GM10248 (cell line): Measurements from ENCODE around the gene USP30.
"Not testable (repeated sequence)": the region's sequence is repeated elsewhere in the genome, so short reads cannot be mapped to it uniquely, and the experiment has no call there.

Experiments
- CTCF ChIA-PET: fragments of 300-600 bp; sonication (Branson Sonifier 250); formaldehyde crosslinking; extraction: SDS; loops from one replicate; lab custom pipeline; 2021; ENCODE audit warnings: antibody characterized with exemption; lab: Yijun Ruan, JAX
- POLR2A ChIA-PET: fragments of 350-650 bp; sonication (Branson Sonifier 250); formaldehyde crosslinking; extraction: SDS; loops from one replicate; lab custom pipeline; 2020; ENCODE audit warnings: antibody characterized with exemption; lab: Yijun Ruan, JAX
- DNase-seq: peaks from one replicate; pipeline ENCODE4 v3.0.0; 2012; ENCODE audit errors: extremely low spot score
- TF ChIP-seq, protein P1 (sequence below): IDR thresholded peaks from 2 replicates; pipeline ENCODE4 v1.5.1; 2012; ENCODE audit warnings: mild to moderate bottlenecking, low read depth; ENCODE audit errors: extremely low read depth, missing control alignments, control extremely low read depth

Gene USP30

DNA sequence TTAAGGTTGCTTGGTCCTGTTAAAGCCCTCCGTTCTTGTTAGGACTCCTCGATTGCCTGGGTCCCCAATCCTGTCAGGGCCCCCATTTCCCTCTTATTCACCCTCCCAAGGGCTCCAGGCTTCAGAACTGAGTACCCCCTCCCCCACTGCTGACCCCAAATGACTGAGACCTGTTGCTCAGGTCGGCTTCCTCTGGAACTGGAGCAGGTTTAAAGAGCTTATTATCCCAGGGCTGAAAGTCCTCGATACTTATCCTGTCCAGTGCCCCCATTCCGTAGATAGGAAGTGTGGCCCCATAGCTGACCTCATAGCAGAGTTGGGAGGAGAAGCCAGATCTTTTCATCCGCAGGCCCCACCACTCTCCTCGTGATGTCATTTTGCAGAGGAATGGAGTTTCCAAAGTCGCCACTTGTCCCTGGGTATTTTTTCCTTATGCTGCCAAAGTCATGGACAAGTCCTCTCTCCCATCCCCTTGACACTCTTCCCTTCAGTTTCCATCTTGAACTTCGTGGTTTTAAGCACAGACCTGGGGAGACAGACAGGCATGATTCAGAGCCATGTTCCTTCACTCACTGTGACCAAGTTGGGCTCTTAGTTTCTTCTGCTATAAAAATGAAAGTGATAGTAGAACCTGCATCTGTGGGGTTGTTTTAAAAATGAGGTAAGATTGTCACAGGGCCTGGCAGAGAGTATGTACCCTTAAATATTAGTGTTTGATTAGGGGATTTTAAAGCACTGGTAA, 1.2 kb downstream of the USP30 start:
- TF ChIP-seq, protein P1, sequence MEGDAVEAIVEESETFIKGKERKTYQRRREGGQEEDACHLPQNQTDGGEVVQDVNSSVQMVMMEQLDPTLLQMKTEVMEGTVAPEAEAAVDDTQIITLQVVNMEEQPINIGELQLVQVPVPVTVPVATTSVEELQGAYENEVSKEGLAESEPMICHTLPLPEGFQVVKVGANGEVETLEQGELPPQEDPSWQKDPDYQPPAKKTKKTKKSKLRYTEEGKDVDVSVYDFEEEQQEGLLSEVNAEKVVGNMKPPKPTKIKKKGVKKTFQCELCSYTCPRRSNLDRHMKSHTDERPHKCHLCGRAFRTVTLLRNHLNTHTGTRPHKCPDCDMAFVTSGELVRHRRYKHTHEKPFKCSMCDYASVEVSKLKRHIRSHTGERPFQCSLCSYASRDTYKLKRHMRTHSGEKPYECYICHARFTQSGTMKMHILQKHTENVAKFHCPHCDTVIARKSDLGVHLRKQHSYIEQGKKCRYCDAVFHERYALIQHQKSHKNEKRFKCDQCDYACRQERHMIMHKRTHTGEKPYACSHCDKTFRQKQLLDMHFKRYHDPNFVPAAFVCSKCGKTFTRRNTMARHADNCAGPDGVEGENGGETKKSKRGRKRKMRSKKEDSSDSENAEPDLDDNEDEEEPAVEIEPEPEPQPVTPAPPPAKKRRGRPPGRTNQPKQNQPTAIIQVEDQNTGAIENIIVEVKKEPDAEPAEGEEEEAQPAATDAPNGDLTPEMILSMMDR = no peak
- ChIA-PET CTCF (no interaction called here), POLR2A (no interaction called here)
- peak; percentile 73 for DNase-seq

DNA sequence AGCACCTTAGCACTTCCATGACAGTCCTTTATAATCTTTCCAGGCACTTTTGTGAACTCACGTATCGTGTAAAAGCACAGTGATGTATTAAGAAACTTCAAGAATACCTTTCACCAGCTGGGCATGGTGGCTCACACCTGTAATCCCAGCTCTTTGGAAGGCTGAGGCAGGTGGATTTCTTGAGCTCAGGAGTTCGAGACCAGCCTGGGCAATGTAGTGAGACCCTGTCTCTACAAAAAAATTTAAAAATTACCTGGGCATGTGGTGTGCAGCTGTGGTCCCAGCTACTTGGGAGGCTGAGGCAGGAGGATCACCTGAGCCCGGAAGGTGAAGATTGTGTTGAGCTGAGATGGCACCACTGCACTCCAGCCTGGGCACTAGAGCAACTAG, 1.7 kb downstream of the USP30 start:
- DNase-seq, POLR2A ChIA-PET: not testable (repeated sequence)
- CTCF ChIA-PET = interaction anchor here (0.8 to 1.4 kb wide), 5 partner anchors 16 to 124 kb away, joined by 3 read pairs; no protein-coding TSS in a partner anchor

DNA sequence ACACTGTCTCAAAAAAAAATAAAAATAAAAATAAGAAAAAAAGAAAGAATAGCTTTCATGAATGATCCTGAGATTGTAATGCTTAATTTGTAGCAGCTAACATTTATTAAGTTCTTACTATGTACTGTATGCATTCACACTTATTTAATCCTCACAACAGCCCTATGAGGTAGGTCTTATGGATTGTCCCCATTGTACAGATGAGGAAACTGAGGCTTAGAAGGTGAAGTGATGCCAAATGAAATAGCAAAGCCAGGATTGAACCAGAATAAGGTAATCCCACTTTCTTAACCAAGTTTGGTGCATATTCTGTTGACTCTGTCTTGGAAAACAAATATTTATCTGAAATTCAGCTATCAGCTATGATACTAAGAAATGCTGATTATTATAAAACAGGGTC, 2.1 kb downstream of the USP30 start:
- ChIA-PET CTCF (interaction anchor here (0.8 to 1.4 kb wide), 6 partner anchors 15 to 170 kb away, joined by 3 to 4 read pairs (median 3); no protein-coding TSS in a partner anchor), POLR2A (no interaction called here)
- no peak for DNase-seq
- TF ChIP-seq, protein P1 = no peak

DNA sequence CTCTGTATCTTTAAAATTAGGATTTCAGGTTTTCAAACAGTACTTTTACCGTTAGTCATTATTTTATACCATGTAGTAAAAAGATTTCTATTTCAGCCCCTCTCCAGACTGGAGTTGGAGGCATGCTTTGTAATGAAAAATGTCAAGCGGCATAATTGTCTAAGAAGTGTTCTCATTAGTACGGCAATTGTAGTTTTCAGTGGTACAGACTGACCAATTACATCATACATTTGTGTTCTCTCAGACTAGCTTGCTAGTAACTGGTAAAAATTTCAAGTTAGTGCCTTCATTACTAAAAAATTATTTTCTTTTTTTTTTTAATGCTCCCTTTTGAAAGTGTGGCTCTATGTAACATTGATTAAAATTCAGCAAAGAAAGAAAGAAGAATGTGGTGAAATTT, 4.5 kb downstream of the USP30 start:
- ChIA-PET CTCF (no interaction called here), POLR2A (no interaction called here)
- no peak for DNase-seq
- TF ChIP-seq, protein P1 = no peak

DNA sequence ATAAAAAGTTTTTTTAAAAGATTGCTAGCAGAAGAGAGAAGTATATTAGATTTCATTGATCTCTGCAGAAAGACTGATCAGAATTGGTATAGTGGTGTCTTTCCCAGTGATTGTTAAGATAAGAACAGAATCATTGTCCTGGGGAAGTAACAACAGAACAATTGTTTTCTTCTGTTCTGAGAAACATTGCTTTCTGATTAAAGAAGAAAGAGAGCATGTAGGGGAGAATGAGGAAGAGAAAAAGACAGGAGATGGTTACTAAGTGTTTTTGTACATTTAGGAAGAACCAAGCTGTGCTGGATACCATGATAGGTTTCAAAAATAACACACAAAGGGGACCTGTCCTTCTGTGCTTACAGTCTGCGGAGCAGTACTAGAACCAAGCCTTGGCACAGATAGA, 5.0 kb downstream of the USP30 start:
- no peak for DNase-seq
- TF ChIP-seq, protein P1 = no peak
- POLR2A ChIA-PET = no interaction called here
- CTCF ChIA-PET = no interaction called here

DNA sequence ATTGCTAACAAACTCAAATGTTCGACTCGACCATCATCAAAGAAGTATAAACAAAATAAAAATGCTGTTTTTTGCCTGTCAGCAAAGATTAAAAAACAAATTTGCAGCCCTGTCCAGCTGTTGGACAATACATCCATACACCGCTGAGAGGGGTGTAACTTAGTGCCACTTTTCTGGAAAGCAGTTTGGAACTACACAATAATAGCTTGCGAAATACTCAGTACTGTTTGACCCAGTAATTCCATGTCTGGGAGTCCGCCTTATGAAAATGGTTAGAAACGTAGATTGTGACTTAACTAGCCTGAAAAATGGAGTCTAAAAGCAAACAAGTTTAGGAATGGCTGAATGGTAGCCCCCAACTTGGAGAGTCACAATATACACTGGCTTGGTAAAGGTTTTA, 6.4 kb downstream of the USP30 start:
- CTCF ChIA-PET = interaction anchor here (1.2 kb wide), 1 partner anchor 34 kb away, joined by 3 read pairs; no protein-coding TSS in a partner anchor
- DNase-seq = no peak
- TF ChIP-seq, protein P1 = no peak
- POLR2A ChIA-PET = no interaction called here

DNA sequence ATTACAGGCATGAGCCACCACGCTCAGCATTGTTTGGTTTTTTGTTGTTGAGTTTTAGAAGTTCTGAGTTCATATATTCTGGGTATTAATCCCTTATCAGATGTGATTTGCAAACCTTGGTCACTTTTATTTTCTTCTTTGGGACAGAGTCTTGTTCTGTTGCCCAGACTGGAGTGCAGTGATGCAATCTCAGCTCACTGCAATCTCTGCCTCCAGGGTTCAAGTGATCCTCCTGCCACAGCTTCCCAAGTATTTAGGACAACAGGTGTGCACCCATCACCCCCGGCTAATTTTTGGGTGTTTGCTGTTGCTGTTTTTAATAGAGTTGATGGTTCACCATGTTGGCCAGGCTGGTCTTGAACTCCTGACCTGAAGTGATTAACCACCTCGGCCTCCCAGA, 11.8 kb downstream of the USP30 start:
- no peak for DNase-seq
- CTCF ChIA-PET = no interaction called here
- TF ChIP-seq, protein P1 = no peak
- POLR2A ChIA-PET = no interaction called here
